DND-41 (cell line): ENCODE measurements around the gene MKLN1.
A peak's percentile ranks its signal among the peaks of the same experiment; 100 is the strongest.

Experiments
- ATAC-seq: fragments of 200-7000 bp; cut with Tn5 transposase; 3 replicates; pipeline ENCODE4 v1.9.1; 2021; ENCODE audit warnings: low read depth; ENCODE audit not compliant: insufficient read depth
- DNase-seq: peaks from one replicate; pipeline ENCODE4 v3.0.0-alpha.2; 2020
- H2AFZ ChIP-seq: 2 replicates; pipeline ENCODE4 v1.6.0; 2012; ENCODE audit warnings: low read depth, low read length
- H3K27ac ChIP-seq: 2 replicates; pipeline ENCODE4 v1.5.1; 2012; ENCODE audit warnings: low read length, inconsistent platforms
- H3K27me3 ChIP-seq: fragments of 200-600 bp; sonication (generic); 2 replicates; pipeline ENCODE4 v1.6.0; 2012; ENCODE audit warnings: low read length, mild to moderate bottlenecking, inconsistent platforms; ENCODE audit not compliant: insufficient read depth, poor library complexity
- H3K36me3 ChIP-seq: 2 replicates; pipeline ENCODE4 v1.5.1; 2012; ENCODE audit warnings: low read length, inconsistent platforms; ENCODE audit not compliant: insufficient read depth
- H3K4me1 ChIP-seq: 2 replicates; pipeline ENCODE4 v1.5.1; 2012; ENCODE audit warnings: mild to moderate bottlenecking, low read length; ENCODE audit not compliant: insufficient read depth
- H3K4me2 ChIP-seq: 2 replicates; pipeline ENCODE4 v1.6.0; 2012; ENCODE audit warnings: mild to moderate bottlenecking, moderate library complexity, low read length, inconsistent platforms; ENCODE audit not compliant: insufficient read depth
- H3K4me3 ChIP-seq, 2 experiments: fragments of 200-600 bp in 1 of 2; shearing (Covaris generic) in 1 of 2; 2 replicates each; pipeline ENCODE4 v1.5.1; 2012 to 2016; ENCODE audit warnings: inconsistent platforms in 2 of 2, low read length in 2 of 2, mild to moderate bottlenecking in 2 of 2, low read depth in 1 of 2, moderate library complexity in 1 of 2
- H3K79me2 ChIP-seq: 2 replicates; pipeline ENCODE4 v1.6.0; 2012; ENCODE audit warnings: low read length, inconsistent platforms; ENCODE audit not compliant: insufficient read depth
- H3K9ac ChIP-seq: 2 replicates; pipeline ENCODE4 v1.6.0; 2012; ENCODE audit warnings: low read depth, mild to moderate bottlenecking, inconsistent platforms, low read length, moderate library complexity
- H3K9me3 ChIP-seq: 2 replicates; pipeline ENCODE4 v1.5.1; 2012; ENCODE audit warnings: low read length, moderate library complexity, mild to moderate bottlenecking, inconsistent platforms; ENCODE audit not compliant: insufficient read depth, severe bottlenecking
- H4K20me1 ChIP-seq: 2 replicates; pipeline ENCODE4 v1.6.0; 2012; ENCODE audit warnings: low read length; ENCODE audit not compliant: insufficient read depth
- EZH2 ChIP-seq: IDR thresholded peaks from 3 replicates; pipeline ENCODE4 v1.6.1; 2012; ENCODE audit warnings: borderline replicate concordance, low read depth, mild to moderate bottlenecking, moderate library complexity, low read length, inconsistent platforms; ENCODE audit not compliant: severe bottlenecking
- TF ChIP-seq, protein P1 (sequence below): IDR thresholded peaks from 2 replicates; pipeline ENCODE4 v1.5.1; 2012; ENCODE audit warnings: borderline replicate concordance, low read length, moderate library complexity, mild to moderate bottlenecking; ENCODE audit not compliant: poor library complexity, severe bottlenecking; ENCODE audit errors: extremely low read depth

Gene MKLN1

DNA sequence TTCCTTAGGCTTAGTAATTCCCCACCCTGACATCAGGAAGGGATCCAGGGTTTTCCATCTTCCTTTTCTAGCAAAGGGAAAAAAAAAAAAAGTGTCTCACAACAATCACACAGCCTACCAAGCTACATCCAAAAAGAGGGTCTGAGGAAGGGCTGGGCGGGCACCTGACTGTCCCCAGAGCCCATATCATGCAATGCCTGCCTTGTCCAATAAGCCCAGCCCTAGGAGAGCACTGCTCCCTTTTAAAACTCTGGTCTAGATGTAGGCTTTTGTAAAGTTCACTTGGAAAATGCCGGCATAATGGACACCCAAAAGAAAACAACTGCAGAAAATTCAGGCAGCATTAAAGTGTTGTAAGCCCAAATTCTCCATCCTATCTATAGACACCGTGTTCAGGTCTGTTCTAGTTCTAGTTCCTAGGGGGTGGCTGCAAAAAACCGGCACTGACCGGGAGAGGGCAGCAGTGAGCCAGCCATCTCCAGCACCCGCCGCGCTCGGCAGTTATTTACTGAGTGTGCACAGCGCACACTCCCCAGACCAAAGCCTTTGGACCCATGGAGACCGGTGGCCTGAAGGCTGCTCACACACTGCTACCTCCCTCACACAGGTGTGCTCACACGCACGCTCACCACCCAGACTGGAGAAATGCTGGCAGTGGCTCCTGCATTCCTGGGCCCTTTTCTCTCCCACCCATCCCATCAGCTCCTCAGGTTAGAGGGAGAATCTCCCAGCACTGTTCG is 180.1 kb downstream of the MKLN1 start:
- H4K20me1 ChIP-seq, result no peaks in the 10 kb centered on the region; the same call in 1 of the 2 replicates
- peak; percentile 84 for DNase-seq
- H2AFZ ChIP-seq, result peak overlapping the region; percentile 53
- H3K9ac ChIP-seq, result no peak overlapping the region
- H3K4me3 ChIP-seq, result peak overlapping the region in 1 of 2 experiments; percentile 11; a peak in 1 of 4 replicates
- H3K9me3 ChIP-seq, result no peaks in the 10 kb centered on the region
- TF ChIP-seq, protein P1, sequence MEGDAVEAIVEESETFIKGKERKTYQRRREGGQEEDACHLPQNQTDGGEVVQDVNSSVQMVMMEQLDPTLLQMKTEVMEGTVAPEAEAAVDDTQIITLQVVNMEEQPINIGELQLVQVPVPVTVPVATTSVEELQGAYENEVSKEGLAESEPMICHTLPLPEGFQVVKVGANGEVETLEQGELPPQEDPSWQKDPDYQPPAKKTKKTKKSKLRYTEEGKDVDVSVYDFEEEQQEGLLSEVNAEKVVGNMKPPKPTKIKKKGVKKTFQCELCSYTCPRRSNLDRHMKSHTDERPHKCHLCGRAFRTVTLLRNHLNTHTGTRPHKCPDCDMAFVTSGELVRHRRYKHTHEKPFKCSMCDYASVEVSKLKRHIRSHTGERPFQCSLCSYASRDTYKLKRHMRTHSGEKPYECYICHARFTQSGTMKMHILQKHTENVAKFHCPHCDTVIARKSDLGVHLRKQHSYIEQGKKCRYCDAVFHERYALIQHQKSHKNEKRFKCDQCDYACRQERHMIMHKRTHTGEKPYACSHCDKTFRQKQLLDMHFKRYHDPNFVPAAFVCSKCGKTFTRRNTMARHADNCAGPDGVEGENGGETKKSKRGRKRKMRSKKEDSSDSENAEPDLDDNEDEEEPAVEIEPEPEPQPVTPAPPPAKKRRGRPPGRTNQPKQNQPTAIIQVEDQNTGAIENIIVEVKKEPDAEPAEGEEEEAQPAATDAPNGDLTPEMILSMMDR, result peak; percentile 93
- TF ChIP-seq EZH2, result no peak
- no peaks in the 10 kb centered on the region for H3K27me3 ChIP-seq
- no peaks in the 10 kb centered on the region for H3K36me3 ChIP-seq
- peak overlapping the region; percentile 54 for H3K4me2 ChIP-seq
- H3K79me2 ChIP-seq, result no peaks in the 10 kb centered on the region
- no peak overlapping the region for H3K27ac ChIP-seq
- peak; percentile 92 for ATAC-seq
- H3K4me1 ChIP-seq, result peaks cover 7% of the 10 kb centered on the region

DNA sequence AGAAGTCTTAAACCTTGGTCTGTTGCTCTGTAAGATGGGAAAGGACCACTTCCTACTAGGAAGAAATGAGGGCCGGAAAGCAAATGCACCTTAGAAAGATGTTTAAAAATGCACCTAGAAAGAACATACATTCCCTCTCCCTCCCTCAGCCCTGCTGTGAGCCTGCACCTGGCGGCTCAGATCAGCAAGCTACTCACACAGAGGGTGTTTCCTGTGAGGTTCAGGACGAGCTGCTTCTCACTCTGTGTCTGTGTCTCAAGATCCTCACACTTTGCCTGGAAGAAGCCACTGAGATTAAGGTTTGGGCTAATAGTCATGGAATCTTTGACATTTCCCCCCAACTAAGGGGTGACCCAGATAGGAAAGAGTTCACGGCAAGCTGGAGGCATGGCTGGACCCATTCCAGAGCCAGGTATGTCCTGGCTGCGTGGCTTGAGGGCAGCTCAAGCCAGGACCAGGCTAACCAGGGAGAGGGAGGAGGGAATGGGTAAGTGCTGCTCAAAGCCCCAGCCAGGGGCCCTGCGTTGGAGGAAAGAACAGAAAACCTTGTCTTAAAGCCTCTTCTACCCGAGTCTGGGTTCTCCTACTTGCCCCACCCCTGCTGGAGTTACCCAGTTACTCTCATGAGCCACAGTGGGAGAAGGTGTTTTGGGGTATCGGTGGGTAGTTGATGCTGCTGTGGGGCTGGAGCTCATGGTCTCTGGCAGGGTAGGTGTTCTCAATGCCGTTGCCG is 181.2 kb downstream of the MKLN1 start:
- Histone ChIP-seq H3K27me3 (no peaks in the 10 kb centered on the region), H3K36me3 (no peaks in the 10 kb centered on the region)

DNA sequence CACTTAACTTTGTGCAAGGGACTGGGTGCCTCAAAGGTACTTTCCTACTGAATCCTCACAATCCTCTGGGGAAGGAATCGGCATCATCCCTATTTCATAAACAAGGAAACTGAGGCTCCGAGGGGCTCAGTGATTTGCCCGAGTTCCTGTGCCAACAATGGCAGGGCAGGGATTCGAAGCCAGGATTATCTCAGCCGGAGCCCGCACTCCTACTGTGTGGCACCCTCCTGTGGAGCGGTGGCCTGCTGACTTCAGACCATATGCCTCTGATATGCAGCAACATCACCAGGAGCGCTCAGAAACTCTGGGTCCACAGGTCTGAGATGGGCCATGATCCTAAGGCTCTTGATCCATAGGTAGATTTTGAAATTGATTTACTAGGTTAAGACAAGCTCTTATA is 182.1 kb downstream of the MKLN1 start:
- Histone ChIP-seq H4K20me1 (no peaks in the 10 kb centered on the region), H3K36me3 (no peaks in the 10 kb centered on the region)

More for the DNA sequence above, 181.2 kb downstream of the MKLN1 start:
- Histone ChIP-seq H3K4me2 (no peak overlapping the region), H4K20me1 (no peaks in the 10 kb centered on the region), H3K4me3 (no peak overlapping the region), H3K4me1 (peaks cover 14% of the 10 kb centered on the region), H2AFZ (no peak overlapping the region), H3K79me2 (no peaks in the 10 kb centered on the region), H3K27ac (no peak overlapping the region), H3K9me3 (no peaks in the 10 kb centered on the region), H3K9ac (no peak overlapping the region)
- no peak for TF ChIP-seq EZH2
- TF ChIP-seq, protein P1, result no peak
- ATAC-seq, result no peak
- no peak for DNase-seq

More for the DNA sequence above, 182.1 kb downstream of the MKLN1 start:
- no peak overlapping the region for H3K9ac ChIP-seq
- no peak overlapping the region for H3K4me2 ChIP-seq
- no peak overlapping the region for H3K27ac ChIP-seq
- DNase-seq (no peak), ATAC-seq (no peak)
- peaks cover 14% of the 10 kb centered on the region for H3K4me1 ChIP-seq
- no peaks in the 10 kb centered on the region for H3K79me2 ChIP-seq
- no peak overlapping the region for H3K4me3 ChIP-seq
- TF ChIP-seq, protein P1, result no peak
- no peak for TF ChIP-seq EZH2
- H3K27me3 ChIP-seq, result no peaks in the 10 kb centered on the region
- H3K9me3 ChIP-seq, result no peaks in the 10 kb centered on the region
- no peak overlapping the region for H2AFZ ChIP-seq
